GM12878 (cell line): ENCODE results near the gene TNFSF12. TPM values are rescaled to one million over a fixed set of nuclear protein-coding genes. Genes with fewer than 3 reads are reported as not detected.

Experiments used
- ATAC-seq: fragments of 200-7000 bp; cut with Tn5 transposase; 3 replicates; pipeline ENCODE4 v1.9.1; 2020; ENCODE audit warnings: mild to moderate bottlenecking, moderate library complexity
- BruUV-seq: library from RNA; stranded (reverse); fragments of 400-500 nt; replicated peaks from 2 replicates; lab custom pipeline; 2021; lab: Mats Ljungman, UMichigan
- CTCF ChIA-PET: fragments of 300-600 bp; sonication (Branson Sonifier 250); formaldehyde crosslinking; extraction: SDS; loops from one replicate; lab custom pipeline; 2021; ENCODE audit warnings: inconsistent platforms; lab: Yijun Ruan, JAX
- POLR2A ChIA-PET: fragments of 350-600 bp; formaldehyde crosslinking; extraction: SDS; loops from one replicate; lab custom pipeline; 2021; ENCODE audit warnings: inconsistent platforms; lab: Charles Lee
- RAD21 ChIA-PET: fragments of 300-600 bp; sonication (Branson Sonifier 250); formaldehyde crosslinking; loops from one replicate; lab custom pipeline; 2023; ENCODE audit warnings: antibody characterized with exemption; ENCODE audit not compliant: unreplicated experiment; lab: Charles Lee
- SMC1A ChIA-PET: fragments of 300-600 bp; sonication (Branson Sonifier 250); formaldehyde crosslinking; loops from one replicate; lab custom pipeline; 2023; ENCODE audit not compliant: unreplicated experiment, uncharacterized antibody; lab: Charles Lee
- DNase-seq: peaks from one replicate; pipeline ENCODE4 v3.0.0-alpha.2; 2011; ENCODE audit warnings: low read depth, low spot score
- FAIRE-seq: peaks from 3 replicates; lab custom pipeline; 2011; peaks lifted over from hg19 to GRCh38; lab: Jason Lieb, UNC
- H2AFZ ChIP-seq: 2 replicates; pipeline ENCODE4 v1.6.0; 2011; ENCODE audit warnings: low read depth, low read length, control low read depth; ENCODE audit not compliant: control insufficient read depth
- H3K27ac ChIP-seq: 2 replicates; pipeline ENCODE4 v1.5.1; 2011; ENCODE audit warnings: control low read depth; ENCODE audit not compliant: control insufficient read depth, insufficient read depth
- H3K27me3 ChIP-seq, 2 experiments: replicated peaks in 1 of 2; 2 replicates each; pipeline versions ENCODE4 v1.6.0 to v1.6.1; 2011; ENCODE audit warnings: low read length in 1 of 2; ENCODE audit not compliant: control insufficient read depth in 2 of 2, insufficient read depth in 2 of 2
- H3K36me3 ChIP-seq, 2 experiments: 2 replicates each; pipeline ENCODE4 v1.5.1; 2011; ENCODE audit warnings: low read length in 1 of 2; ENCODE audit not compliant: control insufficient read depth in 2 of 2, insufficient read depth in 2 of 2
- H3K4me1 ChIP-seq: 2 replicates; pipeline ENCODE4 v1.6.1; 2011; ENCODE audit warnings: mild to moderate bottlenecking, low read length, moderate library complexity, mixed read lengths; ENCODE audit not compliant: control insufficient read depth, insufficient read depth
- H3K4me2 ChIP-seq: 2 replicates; pipeline ENCODE4 v1.6.0; 2011; ENCODE audit warnings: control low read depth; ENCODE audit not compliant: control insufficient read depth, insufficient read depth
- H3K4me3 ChIP-seq: fragments of 200-600 bp; sonication (generic); 2 replicates; pipeline ENCODE4 v1.5.1; 2016
- H3K79me2 ChIP-seq: 2 replicates; pipeline ENCODE4 v1.6.0; 2011; ENCODE audit warnings: low read length; ENCODE audit not compliant: control insufficient read depth, insufficient read depth
- H3K9ac ChIP-seq: 2 replicates; pipeline ENCODE4 v1.8.0; 2011; ENCODE audit warnings: low read length, control low read depth, mixed read lengths; ENCODE audit not compliant: control insufficient read depth, insufficient read depth
- H3K9me3 ChIP-seq: replicated peaks from 3 replicates; pipeline ENCODE4 v1.5.1; 2011; ENCODE audit warnings: mild to moderate bottlenecking, low read length; ENCODE audit not compliant: control insufficient read depth, insufficient read depth
- H4K20me1 ChIP-seq: 2 replicates; pipeline ENCODE4 v1.6.0; 2011; ENCODE audit not compliant: control insufficient read depth, insufficient read depth
- CHD4 ChIP-seq: fragments of 200-600 bp; sonication (generic); IDR thresholded peaks from 2 replicates; pipeline ENCODE4 v1.6.1; 2016; ENCODE audit warnings: mild to moderate bottlenecking
- FOXK2 ChIP-seq: fragments of 450-650 bp; IDR thresholded peaks from 2 replicates; pipeline ENCODE4 v1.6.1; 2017; ENCODE audit warnings: mild to moderate bottlenecking, moderate library complexity
- RAD21 ChIP-seq: IDR thresholded peaks from 2 replicates; pipeline ENCODE4 v1.6.1; 2011; ENCODE audit warnings: mild to moderate bottlenecking, low read depth, low read length, moderate library complexity; ENCODE audit not compliant: insufficient read depth
- SMC3 ChIP-seq: IDR thresholded peaks from 2 replicates; pipeline ENCODE4 v1.6.1; 2011; ENCODE audit warnings: low read length, improper control_type of control experiment, borderline replicate concordance
- YBX1 ChIP-seq: fragments of 450-650 bp; IDR thresholded peaks from 2 replicates; pipeline ENCODE4 v1.6.1; 2016; ENCODE audit warnings: antibody characterized with exemption
- WGBS: methylation state at CpG from one replicate; pipeline ENCODE4 v1.1.6; 2016; ENCODE audit warnings: low lambda C conversion rate; ENCODE audit not compliant: insufficient replicate concordance, insufficient coverage; ENCODE audit errors: missing lambda C conversion rate; 5-methylcytosine and 5-hydroxymethylcytosine counted together
- in situ Hi-C: fragments of 300-500 bp; cut with MboI; formaldehyde crosslinking; loops from 9 replicates; pipeline ENCODE4 v1.14.3; 2018; ENCODE audit warnings: mixed read lengths
- intact Hi-C: fragments of 100-400 bp; cut with micrococcal nuclease; formaldehyde crosslinking; loops from one replicate; pipeline ENCODE4 v1.14.2; 2022; ENCODE audit not compliant: unreplicated experiment
- polyA plus RNA-seq, 11 experiments: library from polyadenylated mRNA; depleted of rRNA in 4 of 11; unstranded in 6 of 11; stranded (reverse) in 5 of 11; fragments of >200 nt; fragmentation: Nextera tagmentation in 4 of 11; fragmentation: Illumina TruSeq in 1 of 11; extraction: Ambion mirVana in 4 of 11; extraction: Trizol in 1 of 11; gene quantifications; 1 replicate in 1 of 11; 2 replicates in 10 of 11; pipeline versions ENCODE4 v1.2.1 to v1.2.3, GENCODE V29; 2011 to 2016; ENCODE audit warnings: inconsistent platforms in 2 of 11, missing spikeins in 2 of 11, low read depth in 1 of 11
- total RNA-seq, 4 experiments: library from RNA; depleted of rRNA in 3 of 4; stranded (reverse); fragments of >200 nt in 3 of 4; fragmentation: Illumina TruSeq in 1 of 4; extraction: Trizol in 1 of 4; gene quantifications; 2 replicates each; pipeline versions ENCODE4 v1.2.1 to v1.2.3, GENCODE V29; 2013 to 2021
- TF ChIP-seq, protein P1 (sequence below), 3 experiments: IDR thresholded peaks in 2 of 3; conservative IDR thresholded peaks in 1 of 3; 2 replicates each; pipeline ENCODE4 v1.5.1; 2011; ENCODE audit warnings: low read depth in 3 of 3, low read length in 3 of 3, mild to moderate bottlenecking in 3 of 3, control low read depth in 2 of 3, moderate library complexity in 2 of 3, inconsistent platforms in 1 of 3, mixed read lengths in 1 of 3; ENCODE audit not compliant: control insufficient read depth in 2 of 3, insufficient read depth in 1 of 3; ENCODE audit errors: extremely low read depth in 1 of 3

TNFSF12 gene
- total and polyA plus RNA-seq, 10 of the 15 experiments (the other 5 are each of a cell fraction or from before 2014, with no cell fraction given) = 0.32 to 7.0 (median 2.6) TPM

DNA sequence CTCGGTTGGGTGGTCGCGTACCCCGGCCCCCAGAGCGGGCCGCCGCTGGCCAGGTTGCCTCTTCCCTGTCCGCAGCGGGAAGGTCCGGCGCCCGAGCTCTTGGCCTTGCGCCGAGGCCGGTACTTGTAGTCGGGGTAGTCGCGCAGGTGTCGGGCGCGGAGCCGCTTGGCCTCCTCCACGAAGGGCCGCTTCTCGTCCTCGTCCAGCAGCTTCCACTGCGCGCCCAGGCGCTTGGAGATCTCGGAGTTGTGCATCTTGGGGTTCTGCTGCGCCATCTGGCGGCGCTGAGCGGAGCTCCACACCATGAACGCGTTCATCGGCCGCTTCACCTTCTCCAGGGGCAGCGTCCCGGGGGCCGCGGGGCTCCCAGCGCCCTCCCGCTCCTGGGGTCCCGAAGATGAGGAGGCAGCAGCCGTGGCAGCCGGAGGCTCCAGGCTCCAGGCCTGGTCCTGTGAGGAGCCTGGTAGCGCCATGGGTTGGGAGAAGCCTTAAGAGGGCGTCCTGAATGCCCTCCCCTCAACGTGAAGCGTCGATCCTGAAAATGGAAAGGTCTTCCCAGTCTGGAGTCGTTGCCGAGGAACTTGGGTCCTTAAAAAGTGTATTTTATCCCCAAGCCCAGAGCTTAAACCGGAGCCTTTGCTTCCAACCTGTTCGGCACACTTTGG, 40.5 kb downstream of the TNFSF12 start:
- SMC1A ChIA-PET = interaction anchor here (0.7 to 1.6 kb wide), 6 partner anchors 10 to 233 kb away, joined by 3 to 8 read pairs (median 3); partner anchors contain the start of genes CD68, SAT2, TP53 and WRAP53
- intact Hi-C loops (no loop called here), in situ Hi-C loops (no loop called here)
- Histone ChIP-seq H3K36me3 (peaks cover 13 to 19% of the 10 kb centered on the region in 2 experiments), H4K20me1 (no peaks in the 10 kb centered on the region), H3K9me3 (no peaks in the 10 kb centered on the region), H3K4me1 (peaks cover 3% of the 10 kb centered on the region; the same call in 1 of the 2 replicates), H3K4me2 (no peak overlapping the region), H2AFZ (no peak overlapping the region), H3K4me3 (no peak overlapping the region), H3K27ac (no peak overlapping the region), H3K9ac (no peak overlapping the region), H3K79me2 (peaks cover 10% of the 10 kb centered on the region), H3K27me3 (no peaks in the 10 kb centered on the region)
- DNase-seq (no peak), FAIRE-seq (no peak), ATAC-seq (peak; percentile 86)
- WGBS = 65% methylated on average over 41 of the region's 56 CpGs
- no TSS peak for BruUV-seq
- POLR2A ChIA-PET = interaction anchor here (0.7 kb wide), 1 partner anchor 26 kb away, joined by 3 read pairs; no protein-coding TSS in a partner anchor
- RAD21 ChIA-PET = interaction anchor here (0.6 to 1.4 kb wide), 7 partner anchors 10 to 99 kb away, joined by 3 to 5 read pairs (median 3); partner anchors contain the start of genes CD68, SAT2 and WRAP53
- TF ChIP-seq YBX1 (no peak), CHD4 (no peak), FOXK2 (no peak), RAD21 (peak; percentile 42), SMC3 (peak; percentile 66; the same call in 1 of the 2 replicates)
- TF ChIP-seq, protein P1, sequence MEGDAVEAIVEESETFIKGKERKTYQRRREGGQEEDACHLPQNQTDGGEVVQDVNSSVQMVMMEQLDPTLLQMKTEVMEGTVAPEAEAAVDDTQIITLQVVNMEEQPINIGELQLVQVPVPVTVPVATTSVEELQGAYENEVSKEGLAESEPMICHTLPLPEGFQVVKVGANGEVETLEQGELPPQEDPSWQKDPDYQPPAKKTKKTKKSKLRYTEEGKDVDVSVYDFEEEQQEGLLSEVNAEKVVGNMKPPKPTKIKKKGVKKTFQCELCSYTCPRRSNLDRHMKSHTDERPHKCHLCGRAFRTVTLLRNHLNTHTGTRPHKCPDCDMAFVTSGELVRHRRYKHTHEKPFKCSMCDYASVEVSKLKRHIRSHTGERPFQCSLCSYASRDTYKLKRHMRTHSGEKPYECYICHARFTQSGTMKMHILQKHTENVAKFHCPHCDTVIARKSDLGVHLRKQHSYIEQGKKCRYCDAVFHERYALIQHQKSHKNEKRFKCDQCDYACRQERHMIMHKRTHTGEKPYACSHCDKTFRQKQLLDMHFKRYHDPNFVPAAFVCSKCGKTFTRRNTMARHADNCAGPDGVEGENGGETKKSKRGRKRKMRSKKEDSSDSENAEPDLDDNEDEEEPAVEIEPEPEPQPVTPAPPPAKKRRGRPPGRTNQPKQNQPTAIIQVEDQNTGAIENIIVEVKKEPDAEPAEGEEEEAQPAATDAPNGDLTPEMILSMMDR (IDR thresholded peaks at IDR 0.05 in 2 of 3, conservative IDR thresholded peaks at IDR 0.05 in 1 of 3; ENCODE audit: control insufficient read depth in 2 of 3, extremely low read depth in 1 of 3, insufficient read depth in 1 of 3, low read depth in 3 of 3, low read length in 3 of 3) = peak; percentile 55 to 72 (median 65); a peak in 5 of 6 replicates
- CTCF ChIA-PET = interaction anchor here (0.7 to 2.6 kb wide), 14 partner anchors 8 to 233 kb away, joined by 3 to 14 read pairs (median 5); partner anchors contain the start of genes SENP3, TMEM95, TP53 and WRAP53
